ENCODE measurements around the gene ATG9A. TPM values are rescaled to one million over a fixed set of nuclear protein-coding genes. Genes with fewer than 3 reads are reported as not detected.

The ATG9A gene
- total and polyA plus RNA-seq, 4 donors = 26.2 to 59.8 (median 50.9) TPM

GRCh38 chr2:219246559-219246958 is 17.1 kb upstream of the ATG9A start:
- Histone ChIP-seq H3K27me3 (ENCODE audit: control insufficient read depth, insufficient read depth, low read length) (no peaks in the 10 kb centered on the region), H3K4me1 (ENCODE audit: control insufficient read depth, insufficient read depth, low read length) (peaks cover 35% of the 10 kb centered on the region), H3K27ac (ENCODE audit: low read depth, low read length) (no peak overlapping the region), H3K9me3 (ENCODE audit: control insufficient read depth, insufficient read depth, low read length) (no peaks in the 10 kb centered on the region), H3K4me3 (ENCODE audit: low read depth, low read length) (no peak overlapping the region), H3K36me3 (ENCODE audit: control insufficient read depth, insufficient read depth, low read length) (peaks cover 44% of the 10 kb centered on the region)
- 100% methylated on average over 2 of the region's 10 CpGs for WGBS (ENCODE audit: insufficient coverage)
- no peak for DNase-seq (ENCODE audit: low read depth in 4 of 6, low spot score in 6 of 6)

- Histone ChIP-seq H3K4me3 (ENCODE audit: low read depth, low read length) (peak overlapping the region; percentile 96), H3K27me3 (ENCODE audit: control insufficient read depth, insufficient read depth, low read length) (no peaks in the 10 kb centered on the region), H3K36me3 (ENCODE audit: control insufficient read depth, insufficient read depth, low read length) (peaks cover 44% of the 10 kb centered on the region), H3K4me1 (ENCODE audit: control insufficient read depth, insufficient read depth, low read length) (peaks cover 35% of the 10 kb centered on the region), H3K27ac (ENCODE audit: low read depth, low read length) (peak overlapping the region; percentile 90), H3K9me3 (ENCODE audit: control insufficient read depth, insufficient read depth, low read length) (no peaks in the 10 kb centered on the region)
- WGBS (ENCODE audit: insufficient coverage) = 4% methylated on average over 5 of the region's 10 CpGs
- DNase-seq (ENCODE audit: low read depth in 4 of 6, low spot score in 6 of 6) = no peak
Measured at GRCh38 chr2:219245899-219246230, 16.4 kb upstream of the ATG9A start.

- peak; percentile 85 to 97 (median 90) for DNase-seq (ENCODE audit: low read depth in 4 of 6, low spot score in 6 of 6)
- peak within 1 kb of the TSS; percentile 96 for H3K4me3 ChIP-seq (ENCODE audit: low read depth, low read length)
- H3K27me3 ChIP-seq (ENCODE audit: control insufficient read depth, insufficient read depth, low read length) = no peaks in the 10 kb centered on the region
- no peaks in the 10 kb centered on the region for H3K9me3 ChIP-seq (ENCODE audit: control insufficient read depth, insufficient read depth, low read length)
- peaks cover 31% of the 10 kb centered on the region for H3K4me1 ChIP-seq (ENCODE audit: control insufficient read depth, insufficient read depth, low read length)
- peak within 1 kb of the TSS; percentile 90 for H3K27ac ChIP-seq (ENCODE audit: low read depth, low read length)
- under 1% methylated on average over 46 of the region's 46 CpGs for WGBS (ENCODE audit: insufficient coverage)
- peaks cover 40% of the 10 kb centered on the region for H3K36me3 ChIP-seq (ENCODE audit: control insufficient read depth, insufficient read depth, low read length)
Measured at GRCh38 chr2:219245148-219245898, 15.9 kb upstream of the ATG9A start, which contains the start of the genes GLB1L and STK16. Gene GLB1L, minus strand, starts transcription at chr2:219245444. Its CDS starts 1,871 bp downstream, at chr2:219243573. Gene STK16, plus strand, starts transcription at chr2:219245479. Its CDS starts 521 bp downstream, at chr2:219246000.

GRCh38 chr2:219244789-219245147 is 15.3 kb upstream of the ATG9A start:
- Histone ChIP-seq H3K9me3 (ENCODE audit: control insufficient read depth, insufficient read depth, low read length) (no peaks in the 10 kb centered on the region), H3K27me3 (ENCODE audit: control insufficient read depth, insufficient read depth, low read length) (no peaks in the 10 kb centered on the region), H3K27ac (ENCODE audit: low read depth, low read length) (peak overlapping the region; percentile 90), H3K4me3 (ENCODE audit: low read depth, low read length) (peak overlapping the region; percentile 96), H3K36me3 (ENCODE audit: control insufficient read depth, insufficient read depth, low read length) (peaks cover 39% of the 10 kb centered on the region), H3K4me1 (ENCODE audit: control insufficient read depth, insufficient read depth, low read length) (peaks cover 26% of the 10 kb centered on the region)
- DNase-seq (ENCODE audit: low read depth in 4 of 6, low spot score in 6 of 6) = no peak
- 50% methylated on average over 4 of the region's 6 CpGs for WGBS (ENCODE audit: insufficient coverage)

- H3K27ac ChIP-seq (ENCODE audit: low read depth, low read length) = no peak overlapping the region
- no peaks in the 10 kb centered on the region for H3K9me3 ChIP-seq (ENCODE audit: control insufficient read depth, insufficient read depth, low read length)
- peak overlapping the region; percentile 7 for H3K4me3 ChIP-seq (ENCODE audit: low read depth, low read length)
- 36% methylated on average over 28 of the region's 28 CpGs for WGBS (ENCODE audit: insufficient coverage)
- DNase-seq (ENCODE audit: low read depth in 4 of 6, low spot score in 6 of 6) = no peak
- no peaks in the 10 kb centered on the region for H3K27me3 ChIP-seq (ENCODE audit: control insufficient read depth, insufficient read depth, low read length)
- peaks cover 30% of the 10 kb centered on the region for H3K36me3 ChIP-seq (ENCODE audit: control insufficient read depth, insufficient read depth, low read length)
- H3K4me1 ChIP-seq (ENCODE audit: control insufficient read depth, insufficient read depth, low read length) = peaks cover 15% of the 10 kb centered on the region
Measured at GRCh38 chr2:219243291-219243761, 13.9 kb upstream of the ATG9A start.

- Histone ChIP-seq H3K36me3 (ENCODE audit: control insufficient read depth, insufficient read depth, low read length) (peaks cover 52% of the 10 kb centered on the region), H3K4me3 (ENCODE audit: low read depth, low read length) (no peak overlapping the region), H3K27me3 (ENCODE audit: control insufficient read depth, insufficient read depth, low read length) (no peaks in the 10 kb centered on the region), H3K4me1 (ENCODE audit: control insufficient read depth, insufficient read depth, low read length) (peaks cover 12% of the 10 kb centered on the region), H3K27ac (ENCODE audit: low read depth, low read length) (no peak overlapping the region), H3K9me3 (ENCODE audit: control insufficient read depth, insufficient read depth, low read length) (no peaks in the 10 kb centered on the region)
- no peak for DNase-seq (ENCODE audit: low read depth in 4 of 6, low spot score in 6 of 6)
- 100% methylated on average over 2 of the region's 3 CpGs for WGBS (ENCODE audit: insufficient coverage)
Measured at GRCh38 chr2:219234331-219234730, 4.9 kb upstream of the ATG9A start.

GRCh38 chr2:219230059-219230540 is 664 bp upstream of the ATG9A start:
- Histone ChIP-seq H3K27me3 (ENCODE audit: control insufficient read depth, insufficient read depth, low read length) (no peaks in the 10 kb centered on the region), H3K9me3 (ENCODE audit: control insufficient read depth, insufficient read depth, low read length) (no peaks in the 10 kb centered on the region), H3K4me3 (ENCODE audit: low read depth, low read length) (peak overlapping the region; percentile 98), H3K4me1 (ENCODE audit: control insufficient read depth, insufficient read depth, low read length) (peaks cover 29% of the 10 kb centered on the region), H3K36me3 (ENCODE audit: control insufficient read depth, insufficient read depth, low read length) (peaks cover 47% of the 10 kb centered on the region), H3K27ac (ENCODE audit: low read depth, low read length) (peak overlapping the region; percentile 93)
- no peak for DNase-seq (ENCODE audit: low read depth in 4 of 6, low spot score in 6 of 6)
- 0% methylated on average over 23 of the region's 24 CpGs for WGBS (ENCODE audit: insufficient coverage)

GRCh38 chr2:219228911-219229304 is 528 bp downstream of the ATG9A start:
- Histone ChIP-seq H3K4me3 (ENCODE audit: low read depth, low read length) (peak overlapping the region; percentile 98), H3K27me3 (ENCODE audit: control insufficient read depth, insufficient read depth, low read length) (no peaks in the 10 kb centered on the region), H3K4me1 (ENCODE audit: control insufficient read depth, insufficient read depth, low read length) (peaks cover 29% of the 10 kb centered on the region), H3K27ac (ENCODE audit: low read depth, low read length) (peak overlapping the region; percentile 97), H3K9me3 (ENCODE audit: control insufficient read depth, insufficient read depth, low read length) (no peaks in the 10 kb centered on the region), H3K36me3 (ENCODE audit: control insufficient read depth, insufficient read depth, low read length) (peaks cover 48% of the 10 kb centered on the region)
- DNase-seq (ENCODE audit: low read depth in 4 of 6, low spot score in 6 of 6) = no peak
- 6% methylated on average over 19 of the region's 19 CpGs for WGBS (ENCODE audit: insufficient coverage)

- H3K36me3 ChIP-seq (ENCODE audit: control insufficient read depth, insufficient read depth, low read length) = peaks cover 48% of the 10 kb centered on the region
- H3K4me1 ChIP-seq (ENCODE audit: control insufficient read depth, insufficient read depth, low read length) = peaks cover 29% of the 10 kb centered on the region
- peak overlapping the region; percentile 97 for H3K27ac ChIP-seq (ENCODE audit: low read depth, low read length)
- no peaks in the 10 kb centered on the region for H3K9me3 ChIP-seq (ENCODE audit: control insufficient read depth, insufficient read depth, low read length)
- H3K27me3 ChIP-seq (ENCODE audit: control insufficient read depth, insufficient read depth, low read length) = no peaks in the 10 kb centered on the region
- WGBS (ENCODE audit: insufficient coverage) = 57% methylated on average over 3 of the region's 7 CpGs
- H3K4me3 ChIP-seq (ENCODE audit: low read depth, low read length) = peak overlapping the region; percentile 98
- DNase-seq (ENCODE audit: low read depth in 4 of 6, low spot score in 6 of 6) = peak in 2 of 6 donors; percentile 5 to 50
Measured at GRCh38 chr2:219228041-219228910, 1.2 kb downstream of the ATG9A start.

All from spinal cord (tissue), 10 donors.